Panc1 (cell line): ENCODE data around the gene KNDC1.

Source experiments
- POLR2AphosphoS5 ChIP-seq: IDR thresholded peaks from 2 replicates; pipeline ENCODE4 v1.6.1; 2012; ENCODE audit warnings: mild to moderate bottlenecking, low read depth, low read length, moderate library complexity
- REST ChIP-seq, 2 experiments: IDR thresholded peaks; 2 replicates each; pipeline ENCODE4 v1.6.1; 2011 to 2012; ENCODE audit warnings: low read depth in 2 of 2, control low read depth in 1 of 2, low read length in 1 of 2, mild to moderate bottlenecking in 1 of 2, moderate library complexity in 1 of 2; ENCODE audit not compliant: insufficient read depth in 1 of 2
- TF ChIP-seq, protein P1 (sequence below): fragments of 450-650 bp; IDR thresholded peaks from 2 replicates; pipeline ENCODE4 v1.5.1; 2017; ENCODE audit warnings: mild to moderate bottlenecking

DNA sequence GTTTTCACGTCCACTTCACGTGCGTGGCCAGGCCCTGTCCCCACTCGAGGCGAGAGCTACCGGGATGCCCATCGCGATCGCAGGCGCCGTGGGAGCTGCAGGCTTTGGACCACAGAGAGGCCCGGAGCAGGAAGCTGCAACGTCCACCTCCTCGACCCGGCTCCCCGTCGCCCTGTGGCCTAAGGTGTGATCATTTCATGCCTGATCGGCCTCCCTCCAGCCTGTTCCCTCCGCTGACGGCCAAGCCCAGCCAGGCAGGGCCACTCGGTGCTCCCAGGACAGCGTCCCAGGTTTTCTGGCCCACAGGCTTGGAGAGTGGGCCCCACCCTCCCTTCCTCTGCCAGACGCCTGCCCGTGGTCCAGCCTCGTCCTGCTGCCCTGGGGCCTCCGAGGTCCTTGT lies 19.6 kb downstream of the KNDC1 start:
- TF ChIP-seq POLR2AphosphoS5 (no peak), REST (IDR thresholded peaks at IDR 0.05; ENCODE audit: insufficient read depth in 1 of 2, low read depth in 2 of 2, low read length in 1 of 2) (no peak)
- TF ChIP-seq, protein P1, sequence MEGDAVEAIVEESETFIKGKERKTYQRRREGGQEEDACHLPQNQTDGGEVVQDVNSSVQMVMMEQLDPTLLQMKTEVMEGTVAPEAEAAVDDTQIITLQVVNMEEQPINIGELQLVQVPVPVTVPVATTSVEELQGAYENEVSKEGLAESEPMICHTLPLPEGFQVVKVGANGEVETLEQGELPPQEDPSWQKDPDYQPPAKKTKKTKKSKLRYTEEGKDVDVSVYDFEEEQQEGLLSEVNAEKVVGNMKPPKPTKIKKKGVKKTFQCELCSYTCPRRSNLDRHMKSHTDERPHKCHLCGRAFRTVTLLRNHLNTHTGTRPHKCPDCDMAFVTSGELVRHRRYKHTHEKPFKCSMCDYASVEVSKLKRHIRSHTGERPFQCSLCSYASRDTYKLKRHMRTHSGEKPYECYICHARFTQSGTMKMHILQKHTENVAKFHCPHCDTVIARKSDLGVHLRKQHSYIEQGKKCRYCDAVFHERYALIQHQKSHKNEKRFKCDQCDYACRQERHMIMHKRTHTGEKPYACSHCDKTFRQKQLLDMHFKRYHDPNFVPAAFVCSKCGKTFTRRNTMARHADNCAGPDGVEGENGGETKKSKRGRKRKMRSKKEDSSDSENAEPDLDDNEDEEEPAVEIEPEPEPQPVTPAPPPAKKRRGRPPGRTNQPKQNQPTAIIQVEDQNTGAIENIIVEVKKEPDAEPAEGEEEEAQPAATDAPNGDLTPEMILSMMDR = no peak
